PC-3 (cell line): Measurements from ENCODE around the gene MET. TPM values are rescaled to one million over a fixed set of nuclear protein-coding genes. Genes with fewer than 3 reads are reported as not detected.
A peak's percentile ranks its signal among the peaks of the same experiment; 100 is the strongest.

Experiments used
- ATAC-seq: fragments of 200-7000 bp; cut with Tn5 transposase; 2 replicates; pipeline ENCODE4 v1.9.1; 2020; ENCODE audit warnings: mild to moderate bottlenecking, moderate library complexity
- BruUV-seq: library from RNA; stranded (reverse); fragments of 400-500 nt; replicated peaks from 2 replicates; lab custom pipeline; 2021; lab: Mats Ljungman, UMichigan
- CTCF ChIA-PET: fragments of 300-600 bp; sonication (Branson Sonifier 250); formaldehyde crosslinking; loops from one replicate; lab custom pipeline; 2022; ENCODE audit warnings: antibody characterized with exemption; lab: Charles Lee
- POLR2A ChIA-PET: fragments of 300-600 bp; sonication (Branson Sonifier 250); formaldehyde crosslinking; loops from one replicate; lab custom pipeline; 2022; ENCODE audit warnings: antibody characterized with exemption; ENCODE audit not compliant: unreplicated experiment; lab: Charles Lee
- DNase-seq: peaks from one replicate; pipeline ENCODE4 v3.0.0-alpha.2; 2015
- H2AFZ ChIP-seq: fragments of 300-600 bp; sonication (generic); 2 replicates; pipeline ENCODE4 v1.6.0; 2016; ENCODE audit warnings: antibody characterized with exemption, low read length
- H3F3A ChIP-seq: fragments of 300-600 bp; sonication (generic); one replicate; pipeline ENCODE4 v1.6.0; 2017; ENCODE audit warnings: antibody characterized with exemption, low read length, control low read depth, mild to moderate bottlenecking; ENCODE audit not compliant: unreplicated experiment
- H3K27ac ChIP-seq: fragments of 300-600 bp; sonication (generic); 2 replicates; pipeline ENCODE4 v1.5.1; 2016; ENCODE audit warnings: mild to moderate bottlenecking, low read length
- H3K27me3 ChIP-seq: fragments of 300-600 bp; sonication (generic); 2 replicates; pipeline ENCODE4 v1.6.1; 2016; ENCODE audit warnings: low read length, mixed read lengths
- H3K36me3 ChIP-seq: fragments of 300-600 bp; sonication (generic); 2 replicates; pipeline ENCODE4 v1.6.1; 2016; ENCODE audit warnings: low read depth, mixed run types, low read length, mixed read lengths
- H3K4me1 ChIP-seq: fragments of 300-600 bp; sonication (generic); 2 replicates; pipeline ENCODE4 v1.5.1; 2016; ENCODE audit warnings: low read length; ENCODE audit not compliant: insufficient read depth
- H3K4me2 ChIP-seq: fragments of 300-600 bp; sonication (generic); 2 replicates; pipeline ENCODE4 v1.6.0; 2016; ENCODE audit warnings: low read length
- H3K4me3 ChIP-seq: fragments of 300-600 bp; sonication (generic); 2 replicates; pipeline ENCODE4 v1.5.1; 2016; ENCODE audit warnings: mild to moderate bottlenecking, low read length, mixed read lengths
- H3K79me2 ChIP-seq: fragments of 300-600 bp; sonication (generic); 2 replicates; pipeline ENCODE4 v1.6.1; 2017; ENCODE audit warnings: low read length, mixed read lengths
- H3K9ac ChIP-seq: fragments of 300-600 bp; sonication (generic); 2 replicates; pipeline ENCODE4 v1.6.0; 2016; ENCODE audit warnings: mild to moderate bottlenecking, low read length
- H3K9me2 ChIP-seq: fragments of 300-600 bp; sonication (generic); replicated peaks from 2 replicates; pipeline ENCODE4 v1.6.1; 2016; ENCODE audit warnings: mixed run types, low read length, mixed read lengths
- H3K9me3 ChIP-seq: fragments of 300-600 bp; sonication (generic); 2 replicates; pipeline ENCODE4 v1.6.1; 2016; ENCODE audit warnings: low read length, mixed read lengths
- H4K20me1 ChIP-seq: fragments of 300-600 bp; sonication (generic); 2 replicates; pipeline ENCODE4 v1.6.1; 2016; ENCODE audit warnings: low read length, mixed read lengths
- EZH2 ChIP-seq: fragments of 300-600 bp; sonication (generic); IDR thresholded peaks from one replicate; pipeline ENCODE4 v1.6.1; 2017; ENCODE audit warnings: antibody characterized with exemption, mild to moderate bottlenecking, low read length; ENCODE audit not compliant: unreplicated experiment
- EZH2phosphoT487 ChIP-seq: fragments of 300-600 bp; sonication (generic); IDR thresholded peaks from 2 replicates; pipeline ENCODE4 v1.6.1; 2018; ENCODE audit warnings: mild to moderate bottlenecking, antibody characterized with exemption, low read length, borderline replicate concordance
- intact Hi-C: fragments of 100-400 bp; cut with micrococcal nuclease; formaldehyde crosslinking; loops from 2 replicates; pipeline ENCODE4 v1.9.0; 2023
- total RNA-seq: library from RNA; depleted of rRNA; stranded (reverse); fragments of >200 nt; gene quantifications from 2 replicates; pipeline ENCODE4 v1.2.3, GENCODE V29; 2014
- TF ChIP-seq, protein P1 (sequence below): fragments of 300-600 bp; sonication (generic); conservative IDR thresholded peaks from 2 replicates; pipeline ENCODE4 v1.5.1; 2017; ENCODE audit warnings: antibody characterized with exemption, low read depth, mild to moderate bottlenecking, low read length

MET gene
- total RNA-seq, 1 experiment from 2014 or later: 118 TPM

GRCh38 chr7:116708248-116708647 is 36.3 kb downstream of the MET start:
- no peak for TF ChIP-seq EZH2phosphoT487
- no peak for TF ChIP-seq EZH2
- TF ChIP-seq, protein P1, sequence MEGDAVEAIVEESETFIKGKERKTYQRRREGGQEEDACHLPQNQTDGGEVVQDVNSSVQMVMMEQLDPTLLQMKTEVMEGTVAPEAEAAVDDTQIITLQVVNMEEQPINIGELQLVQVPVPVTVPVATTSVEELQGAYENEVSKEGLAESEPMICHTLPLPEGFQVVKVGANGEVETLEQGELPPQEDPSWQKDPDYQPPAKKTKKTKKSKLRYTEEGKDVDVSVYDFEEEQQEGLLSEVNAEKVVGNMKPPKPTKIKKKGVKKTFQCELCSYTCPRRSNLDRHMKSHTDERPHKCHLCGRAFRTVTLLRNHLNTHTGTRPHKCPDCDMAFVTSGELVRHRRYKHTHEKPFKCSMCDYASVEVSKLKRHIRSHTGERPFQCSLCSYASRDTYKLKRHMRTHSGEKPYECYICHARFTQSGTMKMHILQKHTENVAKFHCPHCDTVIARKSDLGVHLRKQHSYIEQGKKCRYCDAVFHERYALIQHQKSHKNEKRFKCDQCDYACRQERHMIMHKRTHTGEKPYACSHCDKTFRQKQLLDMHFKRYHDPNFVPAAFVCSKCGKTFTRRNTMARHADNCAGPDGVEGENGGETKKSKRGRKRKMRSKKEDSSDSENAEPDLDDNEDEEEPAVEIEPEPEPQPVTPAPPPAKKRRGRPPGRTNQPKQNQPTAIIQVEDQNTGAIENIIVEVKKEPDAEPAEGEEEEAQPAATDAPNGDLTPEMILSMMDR: no peak
- Histone ChIP-seq H3K9me2 (no peaks in the 10 kb centered on the region), H4K20me1 (0 out of 2 replicates have a peak, but pooled peaks cover 4% of the 10 kb centered on the region), H2AFZ (no peak overlapping the region), H3K27me3 (no peaks in the 10 kb centered on the region), H3K9me3 (no peaks in the 10 kb centered on the region), H3K27ac (peak overlapping the region; percentile 75), H3K36me3 (peaks cover 12% of the 10 kb centered on the region), H3K4me1 (peaks cover 88% of the 10 kb centered on the region), H3K4me2 (0 out of 2 replicates have a peak overlapping the region, but pooled peaks have one; percentile 72), H3F3A (no peaks in the 10 kb centered on the region), H3K9ac (no peak overlapping the region), H3K79me2 (peaks cover 98% of the 10 kb centered on the region), H3K4me3 (no peak overlapping the region)
- BruUV-seq: no TSS peak
- ChIA-PET CTCF (interaction anchor here (0.7 to 1.1 kb wide), 2 partner anchors 33 to 93 kb away, joined by 3 to 5 read pairs; no protein-coding TSS in a partner anchor), POLR2A (interaction anchor here (0.6 to 0.7 kb wide), 2 partner anchors 18 to 34 kb away, joined by 3 to 6 read pairs; no protein-coding TSS in a partner anchor)
- ATAC-seq: no peak
- intact Hi-C loops: no loop called here
- no peak for DNase-seq

DNA sequence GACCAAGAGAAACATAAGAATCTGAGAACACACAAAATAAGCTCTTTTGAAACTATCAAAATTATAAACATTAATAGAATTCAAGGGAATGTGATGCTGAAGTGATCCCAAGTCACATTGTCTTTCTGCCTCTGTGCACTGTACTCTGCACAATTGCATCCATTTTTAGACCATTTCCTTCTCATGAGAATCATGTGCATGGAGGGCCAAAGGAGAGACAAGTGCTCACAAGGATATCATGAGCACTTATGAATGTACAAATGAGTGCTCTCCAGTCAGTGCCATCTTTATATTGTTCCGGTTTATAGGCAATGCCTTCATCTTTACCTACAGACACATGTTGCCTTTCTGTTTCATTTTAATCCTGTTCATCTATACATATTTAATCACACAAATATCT is 36.9 kb downstream of the MET start:
- Histone ChIP-seq H3K27ac (peak overlapping the region; percentile 75), H2AFZ (no peak overlapping the region), H3F3A (no peaks in the 10 kb centered on the region), H4K20me1 (0 out of 2 replicates have a peak, but pooled peaks cover 4% of the 10 kb centered on the region), H3K9me2 (no peaks in the 10 kb centered on the region), H3K9me3 (no peaks in the 10 kb centered on the region), H3K9ac (no peak overlapping the region), H3K4me3 (0 out of 2 replicates have a peak overlapping the region, but pooled peaks have one; percentile 5), H3K36me3 (peaks cover 15% of the 10 kb centered on the region), H3K27me3 (no peaks in the 10 kb centered on the region), H3K79me2 (peaks cover 98% of the 10 kb centered on the region), H3K4me2 (peak overlapping the region; percentile 72), H3K4me1 (peaks cover 90% of the 10 kb centered on the region)
- BruUV-seq: no TSS peak
- ChIA-PET CTCF (interaction anchor here (0.7 to 1.1 kb wide), 2 partner anchors 34 to 93 kb away, joined by 3 to 5 read pairs; no protein-coding TSS in a partner anchor), POLR2A (no interaction called here)
- intact Hi-C loops: no loop called here
- ATAC-seq (no peak), DNase-seq (no peak)
- TF ChIP-seq, protein P1: no peak
- no peak for TF ChIP-seq EZH2
- TF ChIP-seq EZH2phosphoT487: no peak

GRCh38 chr7:116709336-116709735 is 37.3 kb downstream of the MET start:
- intact Hi-C loops: no loop called here
- no peaks in the 10 kb centered on the region for H3K9me2 ChIP-seq
- H4K20me1 ChIP-seq: 0 out of 2 replicates have a peak, but pooled peaks cover 4% of the 10 kb centered on the region
- peaks cover 98% of the 10 kb centered on the region for H3K79me2 ChIP-seq
- H3K36me3 ChIP-seq: peaks cover 11% of the 10 kb centered on the region; the same call in 1 of the 2 replicates
- no peaks in the 10 kb centered on the region for H3K27me3 ChIP-seq
- ATAC-seq: no peak
- no TSS peak for BruUV-seq
- H3K9ac ChIP-seq: no peak overlapping the region
- H2AFZ ChIP-seq: no peak overlapping the region
- H3K4me3 ChIP-seq: 0 out of 2 replicates have a peak overlapping the region, but pooled peaks have one; percentile 5
- peak overlapping the region; percentile 72 for H3K4me2 ChIP-seq
- no peaks in the 10 kb centered on the region for H3K9me3 ChIP-seq
- TF ChIP-seq EZH2phosphoT487 (no peak), EZH2 (no peak)
- TF ChIP-seq, protein P1: no peak
- ChIA-PET POLR2A (no interaction called here), CTCF (no interaction called here)
- DNase-seq: no peak
- peaks cover 89% of the 10 kb centered on the region for H3K4me1 ChIP-seq
- H3K27ac ChIP-seq: peak overlapping the region; percentile 75
- no peaks in the 10 kb centered on the region for H3F3A ChIP-seq
